IMR-90 (cell line): ENCODE data around the gene ZBTB1. TPM values are rescaled to one million over a fixed set of nuclear protein-coding genes. Genes with fewer than 3 reads are reported as not detected.

ENCODE experiments used
- ATAC-seq: fragments of 200-7000 bp; cut with Tn5 transposase; 2 replicates; pipeline ENCODE4 v1.9.1; 2020; ENCODE audit warnings: low read depth, mild to moderate bottlenecking, moderate library complexity
- BruUV-seq: library from RNA; stranded (reverse); fragments of 400-500 nt; replicated peaks from 2 replicates; lab custom pipeline; 2021; lab: Mats Ljungman, UMichigan
- CTCF ChIA-PET: fragments of 300-600 bp; formaldehyde crosslinking; extraction: SDS; loops from one replicate; lab custom pipeline; 2021; ENCODE audit warnings: antibody characterized with exemption; lab: Yijun Ruan, JAX
- POLR2A ChIA-PET: fragments of 300-600 bp; sonication (Branson Sonifier 250); formaldehyde crosslinking; loops from one replicate; lab custom pipeline; 2022; ENCODE audit warnings: antibody characterized with exemption; ENCODE audit not compliant: unreplicated experiment; lab: Charles Lee
- DNase-seq: peaks from one replicate; pipeline ENCODE4 v3.0.0; 2013
- H2AFZ ChIP-seq: replicated peaks from 2 replicates; pipeline ENCODE3; 2013; ENCODE audit warnings: low read length, mild to moderate bottlenecking; ENCODE audit not compliant: poor library complexity
- H2AK5ac ChIP-seq: 2 replicates; pipeline ENCODE4 v1.6.1; 2013; ENCODE audit warnings: low read depth, low read length, inconsistent platforms
- H2AK9ac ChIP-seq: replicated peaks from 2 replicates; pipeline ENCODE3; 2013; ENCODE audit warnings: mild to moderate bottlenecking, low read depth, low read length, moderate library complexity; ENCODE audit not compliant: poor library complexity
- H2BK120ac ChIP-seq: 2 replicates; pipeline ENCODE4 v1.6.1; 2013; ENCODE audit warnings: low read depth, low read length, inconsistent platforms
- H2BK15ac ChIP-seq: 3 replicates; pipeline ENCODE4 v1.6.1; 2013; ENCODE audit warnings: low read depth, low read length, inconsistent platforms
- H2BK20ac ChIP-seq: 2 replicates; pipeline ENCODE4 v1.6.1; 2013; ENCODE audit warnings: low read depth, mild to moderate bottlenecking, inconsistent platforms, low read length, moderate library complexity
- H2BK5ac ChIP-seq: 2 replicates; pipeline ENCODE4 v1.6.1; 2013; ENCODE audit warnings: mild to moderate bottlenecking, low read depth, low read length, inconsistent platforms; ENCODE audit not compliant: poor library complexity, severe bottlenecking
- H3K14ac ChIP-seq: replicated peaks from 2 replicates; pipeline ENCODE4 v1.6.1; 2013; ENCODE audit warnings: low read depth, low read length, inconsistent platforms
- H3K18ac ChIP-seq: 2 replicates; pipeline ENCODE4 v1.6.1; 2013; ENCODE audit warnings: low read depth, low read length, control low read depth
- H3K23ac ChIP-seq: 2 replicates; pipeline ENCODE4 v1.6.1; 2013; ENCODE audit warnings: low read depth, low read length, inconsistent platforms
- H3K27ac ChIP-seq: 2 replicates; pipeline ENCODE4 v1.5.1; 2013; ENCODE audit warnings: mild to moderate bottlenecking, control low read depth, low read length; ENCODE audit not compliant: insufficient read depth
- H3K27me3 ChIP-seq: 2 replicates; pipeline ENCODE4 v1.6.1; 2013; ENCODE audit warnings: low read length; ENCODE audit not compliant: control insufficient read depth, insufficient read depth
- H3K36me3 ChIP-seq: 2 replicates; pipeline ENCODE4 v1.6.1; 2013; ENCODE audit warnings: low read length, mixed read lengths; ENCODE audit not compliant: control insufficient read depth, insufficient read depth
- H3K4ac ChIP-seq: 2 replicates; pipeline ENCODE4 v1.6.1; 2013; ENCODE audit warnings: low read depth, low read length, inconsistent platforms
- H3K4me1 ChIP-seq: 2 replicates; pipeline ENCODE4 v1.6.1; 2013; ENCODE audit warnings: low read length, mixed read lengths; ENCODE audit not compliant: control insufficient read depth, insufficient read depth
- H3K4me2 ChIP-seq: 2 replicates; pipeline ENCODE4 v1.6.1; 2013; ENCODE audit warnings: low read depth, mild to moderate bottlenecking, control low read depth, low read length, moderate library complexity
- H3K4me3 ChIP-seq: 2 replicates; pipeline ENCODE4 v1.5.1; 2013; ENCODE audit warnings: low read depth, mild to moderate bottlenecking, control low read depth, low read length, moderate library complexity; ENCODE audit not compliant: insufficient read depth
- H3K56ac ChIP-seq: 2 replicates; pipeline ENCODE4 v1.6.1; 2013; ENCODE audit warnings: low read length, inconsistent platforms; ENCODE audit not compliant: insufficient read depth; ENCODE audit errors: extremely low read depth
- H3K79me1 ChIP-seq, 2 experiments: 2 replicates each; pipeline ENCODE4 v1.6.1; 2013; ENCODE audit warnings: low read length in 2 of 2, inconsistent platforms in 1 of 2, low read depth in 1 of 2
- H3K9ac ChIP-seq: 2 replicates; pipeline ENCODE4 v1.6.1; 2013; ENCODE audit warnings: low read depth, low read length, control low read depth
- H3K9me1 ChIP-seq: 2 replicates; pipeline ENCODE4 v1.6.1; 2013; ENCODE audit warnings: low read length, inconsistent platforms; ENCODE audit not compliant: insufficient read depth
- H3K9me3 ChIP-seq: 2 replicates; pipeline ENCODE4 v1.6.1; 2013; ENCODE audit warnings: low read length; ENCODE audit not compliant: control insufficient read depth, insufficient read depth
- H4K20me1 ChIP-seq: 2 replicates; pipeline ENCODE4 v1.6.1; 2013; ENCODE audit warnings: low read length, inconsistent platforms; ENCODE audit not compliant: insufficient read depth
- H4K5ac ChIP-seq: 2 replicates; pipeline ENCODE4 v1.6.1; 2013; ENCODE audit warnings: mild to moderate bottlenecking, low read depth, low read length, control low read depth
- H4K8ac ChIP-seq, 2 experiments: 2 replicates each; pipeline ENCODE4 v1.6.1; 2013; ENCODE audit warnings: low read depth in 2 of 2, low read length in 2 of 2, control low read depth in 1 of 2, inconsistent platforms in 1 of 2
- H4K91ac ChIP-seq: 2 replicates; pipeline ENCODE4 v1.6.1; 2013; ENCODE audit warnings: low read depth, low read length, inconsistent platforms; ENCODE audit not compliant: insufficient read depth
- CHD1 ChIP-seq: IDR thresholded peaks from 2 replicates; pipeline ENCODE4 v1.6.1; 2012; ENCODE audit warnings: low read depth, low read length, improper control_type of control experiment
- ELK1 ChIP-seq: fragments of 150-350 bp; IDR thresholded peaks from 2 replicates; pipeline ENCODE4 v1.6.1; 2016; ENCODE audit warnings: low read depth, mild to moderate bottlenecking, low read length, moderate library complexity, borderline replicate concordance
- FOS ChIP-seq: fragments of 150-350 bp; IDR thresholded peaks from 2 replicates; pipeline ENCODE4 v1.6.1; 2016; ENCODE audit warnings: low read depth, low read length
- MAFK ChIP-seq: IDR thresholded peaks from 2 replicates; pipeline ENCODE4 v1.6.1; 2012; ENCODE audit warnings: low read depth, low read length, improper control_type of control experiment
- MXI1 ChIP-seq: IDR thresholded peaks from 2 replicates; pipeline ENCODE4 v1.6.1; 2012; ENCODE audit warnings: low read depth, mild to moderate bottlenecking, low read length, moderate library complexity, borderline replicate concordance
- RAD21 ChIP-seq: IDR thresholded peaks from 2 replicates; pipeline ENCODE4 v1.6.1; 2012; ENCODE audit warnings: low read length, improper control_type of control experiment
- RFX5 ChIP-seq: IDR thresholded peaks from 2 replicates; pipeline ENCODE4 v1.8.0; 2012; ENCODE audit warnings: low read depth, mild to moderate bottlenecking, low read length, moderate library complexity
- USF2 ChIP-seq: fragments of 150-350 bp; IDR thresholded peaks from 2 replicates; pipeline ENCODE4 v1.6.1; 2017; ENCODE audit warnings: mild to moderate bottlenecking, antibody characterized with exemption, low read length, low read depth
- WGBS, 2 experiments: methylation state at CpG; one replicate each; pipeline versions ENCODE4 v1.1.5 to v1.1.7; 2013; ENCODE audit warnings: missing lambda C conversion rate in 2 of 2; ENCODE audit not compliant: insufficient read length in 1 of 2; ENCODE audit errors: extremely low coverage in 2 of 2; 5-methylcytosine and 5-hydroxymethylcytosine counted together
- dilution Hi-C: fragments of 300-500 bp; cut with HindIII; formaldehyde crosslinking; loops from one replicate; pipeline ENCODE4 v1.14.3; 2018; ENCODE audit warnings: low sequenced_read_pairs; ENCODE audit not compliant: unreplicated experiment
- in situ Hi-C: fragments of 300-500 bp; cut with MboI; formaldehyde crosslinking; loops from 3 replicates; pipeline ENCODE4 v1.14.3; 2019; ENCODE audit warnings: low sequenced_read_pairs, inconsistent platforms, mixed read lengths
- intact Hi-C: fragments of 100-400 bp; cut with micrococcal nuclease; formaldehyde crosslinking; loops from 2 replicates; pipeline ENCODE4 v1.10.0; 2022
- polyA plus RNA-seq, 3 experiments: library from polyadenylated mRNA; depleted of rRNA; stranded (reverse); fragments of >200 nt; gene quantifications; 2 replicates each; pipeline ENCODE4 v1.2.3, GENCODE V29; 2012; ENCODE audit warnings: low replicate concordance in 1 of 3
- total RNA-seq: library from RNA; depleted of rRNA; stranded (reverse); fragments of >200 nt; gene quantifications from 2 replicates; pipeline ENCODE4 v1.2.3, GENCODE V29; 2012

ZBTB1 gene
- total and polyA plus RNA-seq, 2 of the 4 experiments (the other 2 are of a cell fraction): 19.0 to 37.3 TPM

DNA sequence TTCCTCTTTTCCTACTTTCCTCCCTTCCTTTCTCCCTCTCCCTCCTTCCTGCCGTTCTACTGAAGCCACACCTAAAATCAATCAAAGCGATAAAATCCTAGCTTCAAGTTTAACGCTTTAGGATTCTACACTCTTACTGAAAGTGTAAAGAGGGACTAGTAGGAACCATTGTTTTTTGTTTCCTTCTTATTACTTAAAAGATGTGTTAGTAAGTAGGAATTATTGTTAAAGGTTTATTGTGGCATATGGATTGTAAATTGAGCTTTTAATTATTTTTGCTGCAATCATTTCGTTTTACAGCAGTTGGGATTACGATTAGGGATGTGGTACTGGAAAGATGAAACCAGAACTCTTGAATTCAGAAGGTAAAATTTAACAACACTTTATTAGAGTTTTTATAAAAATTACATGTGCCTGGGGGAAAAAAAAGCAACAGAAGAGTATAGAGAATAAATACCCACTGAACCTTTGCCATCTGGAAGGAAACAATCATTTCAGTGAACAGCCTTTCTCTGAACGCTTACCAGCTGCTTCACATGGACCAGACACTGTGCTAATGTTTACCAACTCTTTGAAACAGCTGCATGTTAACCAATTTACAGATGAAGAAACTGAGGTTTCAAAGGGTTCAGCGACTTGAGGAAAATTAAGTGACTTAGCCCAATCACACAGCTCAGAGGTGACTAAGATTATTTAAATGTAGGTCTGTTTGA lies 46.2 kb downstream of the ZBTB1 start:
- Histone ChIP-seq H3K79me1 (no peaks in the 10 kb centered on the region), H2AK9ac (no peak overlapping the region), H3K4me1 (no peaks in the 10 kb centered on the region), H3K9ac (no peak overlapping the region), H3K4ac (no peak overlapping the region), H2BK15ac (no peak overlapping the region), H4K5ac (no peak overlapping the region), H4K91ac (no peak overlapping the region), H2AK5ac (no peak overlapping the region), H4K8ac (no peak overlapping the region), H3K4me3 (no peak overlapping the region), H2BK120ac (no peak overlapping the region), H3K56ac (no peak overlapping the region), H4K20me1 (no peaks in the 10 kb centered on the region), H3K14ac (no peak overlapping the region), H3K18ac (no peak overlapping the region), H2AFZ (no peak overlapping the region), H3K27ac (no peak overlapping the region), H3K36me3 (no peaks in the 10 kb centered on the region; the same call in 1 of the 2 replicates), H3K23ac (no peak overlapping the region), H3K27me3 (peaks cover 3% of the 10 kb centered on the region; the same call in 1 of the 2 replicates), H3K9me1 (no peaks in the 10 kb centered on the region), H3K4me2 (no peak overlapping the region), H2BK5ac (no peak overlapping the region), H3K9me3 (no peaks in the 10 kb centered on the region), H2BK20ac (no peak overlapping the region)
- intact Hi-C loops (no loop called here), in situ Hi-C loops (no loop called here), dilution Hi-C loops (no loop called here)
- POLR2A ChIA-PET: no interaction called here
- TF ChIP-seq RFX5 (no peak), USF2 (no peak), RAD21 (no peak), CHD1 (no peak), MXI1 (no peak), ELK1 (no peak), FOS (no peak), MAFK (no peak)
- ATAC-seq (no peak), DNase-seq (no peak)
- 100% methylated on average over 1 of the region's 7 CpGs; no CpG with 5 or more reads in 1 of the 2 experiments for WGBS, 2 experiments
- CTCF ChIA-PET: no interaction called here
- no TSS peak for BruUV-seq
